HG02981 (cell line): ENCODE results near the gene USP7.
"Not testable (repeated sequence)": the region's sequence is repeated elsewhere in the genome, so short reads cannot be mapped to it uniquely, and the experiment has no call there.

ENCODE experiments used
- ATAC-seq: cut with Tn5 transposase; IDR thresholded peaks from one replicate; pipeline ENCODE4 v1.9.1; 2021; ENCODE audit warnings: mild to moderate bottlenecking, moderate library complexity; ENCODE audit not compliant: unreplicated experiment

Gene USP7

GRCh38 chr16:8975039-8975438 lies 11.3 kb upstream of the USP7 start:
- no peak for ATAC-seq

- ATAC-seq = no peak
Observed at GRCh38 chr16:8972843-8973586, 9.3 kb upstream of the USP7 start.

GRCh38 chr16:8971416-8971815 lies 7.7 kb upstream of the USP7 start:
- ATAC-seq = no peak

GRCh38 chr16:8969202-8969897 lies 5.6 kb upstream of the USP7 start:
- not testable (repeated sequence) for ATAC-seq

GRCh38 chr16:8968054-8968453 lies 4.3 kb upstream of the USP7 start:
- ATAC-seq = not testable (repeated sequence)

GRCh38 chr16:8967132-8967821 lies 3.6 kb upstream of the USP7 start:
- no peak for ATAC-seq

- ATAC-seq = no peak
Observed at GRCh38 chr16:8966817-8967131, 3.1 kb upstream of the USP7 start.

GRCh38 chr16:8964462-8964861 lies 756 bp upstream of the USP7 start:
- peak; percentile 2 for ATAC-seq

GRCh38 chr16:8963010-8963820 lies 491 bp downstream of the USP7 start:
- peak; percentile 0 for ATAC-seq

- ATAC-seq = peak; percentile 37
Observed at GRCh38 chr16:8962393-8963009, 1.2 kb downstream of the USP7 start.

- no peak for ATAC-seq
Observed at GRCh38 chr16:8961811-8962390, 1.8 kb downstream of the USP7 start.

GRCh38 chr16:8960788-8961109 lies 3.0 kb downstream of the USP7 start:
- ATAC-seq = no peak

GRCh38 chr16:8959921-8960787 lies 3.6 kb downstream of the USP7 start:
- no peak for ATAC-seq

GRCh38 chr16:8958344-8959167 lies 5.2 kb downstream of the USP7 start:
- ATAC-seq = no peak

GRCh38 chr16:8957509-8958157 lies 6.1 kb downstream of the USP7 start:
- ATAC-seq = no peak

- no peak for ATAC-seq
Observed at GRCh38 chr16:8957063-8957397, 6.7 kb downstream of the USP7 start.

GRCh38 chr16:8956265-8957062 lies 7.2 kb downstream of the USP7 start:
- ATAC-seq = no peak

- no peak for ATAC-seq
Observed at GRCh38 chr16:8955828-8956227, 7.9 kb downstream of the USP7 start.
